Heart left ventricle (tissue), 13 donors: ENCODE measurements around the gene TAF10.

Experiments used
- POLR2A ChIP-seq, 2 donors: fragments of 450-650 bp; IDR thresholded peaks; one replicate each; pipeline ENCODE4 v1.6.1; 2017; ENCODE audit warnings: antibody characterized with exemption in 2 of 2, mild to moderate bottlenecking in 2 of 2, moderate library complexity in 2 of 2
- TF ChIP-seq, protein P1 (sequence below), 12 donors: fragments of 200-600 bp; sonication (generic) in 4 of 12; IDR thresholded peaks; one replicate each; pipeline versions ENCODE4 v1.5.0 to v1.8.0; 2018 to 2022; ENCODE audit warnings: antibody characterized with exemption in 12 of 12, mild to moderate bottlenecking in 5 of 12
- donor health status: ischemic (EF 13 %, LVEDD 7.1; RV severe dilation, severe dysfunction).
- donor health status: DM: no; HTN: yes; CAD: no.
- donor health status: DM: no; HTN: no; CAD: no.
- donor health status: ischemic (EF 25% LVEDD 6.9; RV normal size, moderate dysfunction).
- donor health status: ischemic (EF 25% LVEDD 5.7; RV mildly dilated, moderate dysfunction).
- donor health status: ischemic (EF 35%, LVEDD 5.7; RV mildly dilated, moderate dysfunction).
- donor health status: nonischemic (EF 11% LVEDD 7.7; RV severe dilation, severe dysfunction).
- donor health status: DM: yes; HTN: yes; CAD: no.
- donor health status: PGD.
- donor health status: ischemic (EF 29% LVEDD 5.4; RV normal size, mild dysfunction).
- donor health status: nonischemic (EF 23%, LVEDD 6.1; RV moderate dilation, normal function).

DNA sequence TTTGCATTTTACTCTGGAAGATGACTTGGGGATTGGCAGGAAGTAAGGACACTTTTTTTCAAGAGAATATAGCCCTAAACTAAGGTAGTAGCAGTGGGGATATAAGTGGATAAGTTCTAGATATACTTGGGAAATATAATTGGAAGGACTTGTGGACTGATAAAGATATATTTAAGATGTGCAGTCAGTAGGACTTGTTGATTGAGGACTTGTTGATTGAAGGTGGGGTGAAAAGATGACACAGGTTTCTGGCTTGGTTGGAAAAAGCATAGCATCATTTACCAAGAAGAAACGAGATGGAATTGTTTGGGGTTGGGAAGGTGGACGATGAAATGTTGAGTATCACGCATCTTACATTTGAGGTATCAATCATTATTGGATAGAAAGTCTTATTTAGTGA lies 1.5 kb upstream of the TAF10 start:
- no peak for TF ChIP-seq POLR2A (IDR thresholded peaks at IDR 0.05)
- TF ChIP-seq, protein P1, sequence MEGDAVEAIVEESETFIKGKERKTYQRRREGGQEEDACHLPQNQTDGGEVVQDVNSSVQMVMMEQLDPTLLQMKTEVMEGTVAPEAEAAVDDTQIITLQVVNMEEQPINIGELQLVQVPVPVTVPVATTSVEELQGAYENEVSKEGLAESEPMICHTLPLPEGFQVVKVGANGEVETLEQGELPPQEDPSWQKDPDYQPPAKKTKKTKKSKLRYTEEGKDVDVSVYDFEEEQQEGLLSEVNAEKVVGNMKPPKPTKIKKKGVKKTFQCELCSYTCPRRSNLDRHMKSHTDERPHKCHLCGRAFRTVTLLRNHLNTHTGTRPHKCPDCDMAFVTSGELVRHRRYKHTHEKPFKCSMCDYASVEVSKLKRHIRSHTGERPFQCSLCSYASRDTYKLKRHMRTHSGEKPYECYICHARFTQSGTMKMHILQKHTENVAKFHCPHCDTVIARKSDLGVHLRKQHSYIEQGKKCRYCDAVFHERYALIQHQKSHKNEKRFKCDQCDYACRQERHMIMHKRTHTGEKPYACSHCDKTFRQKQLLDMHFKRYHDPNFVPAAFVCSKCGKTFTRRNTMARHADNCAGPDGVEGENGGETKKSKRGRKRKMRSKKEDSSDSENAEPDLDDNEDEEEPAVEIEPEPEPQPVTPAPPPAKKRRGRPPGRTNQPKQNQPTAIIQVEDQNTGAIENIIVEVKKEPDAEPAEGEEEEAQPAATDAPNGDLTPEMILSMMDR (IDR thresholded peaks at IDR 0.05), result no peak
